GM19455 (cell line): ENCODE results near the gene TCL1A.
A peak's percentile ranks its signal among the peaks of the same experiment; 100 is the strongest.
"Not testable (repeated sequence)": the region's sequence is repeated elsewhere in the genome, so short reads cannot be mapped to it uniquely, and the experiment has no call there.

Experiments used
- ATAC-seq: cut with Tn5 transposase; IDR thresholded peaks from one replicate; pipeline ENCODE4 v1.9.1; 2021; ENCODE audit not compliant: unreplicated experiment

Gene TCL1A

GRCh38 chr14:95679148-95679815 lies 34.6 kb downstream of the TCL1A start:
- ATAC-seq, result no peak

- no peak for ATAC-seq
Observed at GRCh38 chr14:95677179-95677835, 36.6 kb downstream of the TCL1A start.

GRCh38 chr14:95675486-95675885 lies 38.4 kb downstream of the TCL1A start:
- no peak for ATAC-seq

GRCh38 chr14:95674613-95675012 lies 39.3 kb downstream of the TCL1A start:
- no peak for ATAC-seq

- ATAC-seq, result peak; percentile 39
Observed at GRCh38 chr14:95668235-95668772, 45.6 kb downstream of the TCL1A start.

- ATAC-seq, result no peak
Observed at GRCh38 chr14:95667249-95667693, 46.7 kb downstream of the TCL1A start.

GRCh38 chr14:95666450-95666849 lies 47.5 kb downstream of the TCL1A start:
- ATAC-seq, result no peak

- ATAC-seq, result not testable (repeated sequence)
Observed at GRCh38 chr14:95665530-95665929, 48.4 kb downstream of the TCL1A start.

GRCh38 chr14:95664546-95664945 lies 49.4 kb downstream of the TCL1A start:
- ATAC-seq, result no peak

- ATAC-seq, result no peak
Observed at GRCh38 chr14:95664066-95664465, 49.9 kb downstream of the TCL1A start.

- peak; percentile 28 for ATAC-seq
Observed at GRCh38 chr14:95663226-95663797, 50.6 kb downstream of the TCL1A start.

- peak; percentile 42 for ATAC-seq
Observed at GRCh38 chr14:95662376-95663186, 51.3 kb downstream of the TCL1A start.

- ATAC-seq, result no peak
Observed at GRCh38 chr14:95660651-95661515, 53.0 kb downstream of the TCL1A start.

- ATAC-seq, result no peak
Observed at GRCh38 chr14:95659990-95660385, 53.9 kb downstream of the TCL1A start.
